GM21737 (cell line): ENCODE results near the gene ZFPM1.

ENCODE experiments used
- ATAC-seq: cut with Tn5 transposase; IDR thresholded peaks from one replicate; pipeline ENCODE4 v1.9.1; 2021; ENCODE audit warnings: mild to moderate bottlenecking, moderate library complexity; ENCODE audit not compliant: unreplicated experiment

The ZFPM1 gene

DNA sequence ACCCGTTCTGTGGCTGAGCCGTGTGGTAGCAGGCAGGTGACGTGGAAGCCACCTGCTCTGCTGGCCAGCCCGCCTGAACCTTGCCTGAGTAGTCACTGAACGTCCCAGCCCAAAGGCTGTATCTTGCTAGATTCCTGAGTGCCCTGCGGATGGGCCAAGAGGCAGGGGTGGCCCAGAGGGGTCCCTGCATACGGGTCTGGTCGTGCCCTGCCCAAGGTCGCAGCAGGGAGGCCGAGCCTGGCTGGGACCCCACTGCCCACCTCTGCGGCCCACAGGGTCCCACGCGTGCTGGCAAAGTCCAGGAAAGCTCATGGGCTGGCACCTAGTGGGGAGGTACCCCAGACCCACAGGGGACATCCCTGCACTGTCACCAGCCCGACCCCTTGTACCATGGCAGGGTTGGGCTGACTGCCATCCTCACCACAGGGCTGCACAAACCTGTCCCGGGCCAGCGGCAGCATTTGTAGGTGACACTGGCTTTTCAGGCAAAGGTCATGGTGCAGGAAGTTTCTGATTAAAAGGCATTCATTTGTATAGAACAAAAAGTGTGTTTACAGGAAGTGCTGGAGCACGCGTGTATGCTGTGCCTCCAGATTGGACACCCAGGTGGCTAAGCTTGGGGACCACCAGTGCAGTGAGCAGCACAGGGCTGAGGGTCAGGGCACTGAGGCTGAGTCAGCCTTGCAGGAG lies 72.0 kb downstream of the ZFPM1 start:
- no peak for ATAC-seq

DNA sequence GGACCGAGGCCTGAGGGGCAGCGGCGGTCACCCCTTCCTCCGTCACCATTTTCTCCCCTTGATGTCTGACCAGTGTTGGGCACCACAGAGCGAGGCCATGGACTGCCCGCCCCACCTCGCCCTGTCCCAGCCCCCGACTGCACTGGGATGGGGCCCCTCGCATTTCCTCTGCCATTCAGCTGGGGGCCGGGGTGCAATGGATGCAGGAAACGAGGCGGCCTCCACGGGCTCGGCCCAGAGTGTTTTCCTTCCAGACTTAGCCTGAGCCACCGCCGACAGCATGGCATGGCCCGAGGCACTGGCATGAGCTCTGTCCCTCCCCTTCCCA lies 72.5 kb downstream of the ZFPM1 start:
- ATAC-seq = no peak

DNA sequence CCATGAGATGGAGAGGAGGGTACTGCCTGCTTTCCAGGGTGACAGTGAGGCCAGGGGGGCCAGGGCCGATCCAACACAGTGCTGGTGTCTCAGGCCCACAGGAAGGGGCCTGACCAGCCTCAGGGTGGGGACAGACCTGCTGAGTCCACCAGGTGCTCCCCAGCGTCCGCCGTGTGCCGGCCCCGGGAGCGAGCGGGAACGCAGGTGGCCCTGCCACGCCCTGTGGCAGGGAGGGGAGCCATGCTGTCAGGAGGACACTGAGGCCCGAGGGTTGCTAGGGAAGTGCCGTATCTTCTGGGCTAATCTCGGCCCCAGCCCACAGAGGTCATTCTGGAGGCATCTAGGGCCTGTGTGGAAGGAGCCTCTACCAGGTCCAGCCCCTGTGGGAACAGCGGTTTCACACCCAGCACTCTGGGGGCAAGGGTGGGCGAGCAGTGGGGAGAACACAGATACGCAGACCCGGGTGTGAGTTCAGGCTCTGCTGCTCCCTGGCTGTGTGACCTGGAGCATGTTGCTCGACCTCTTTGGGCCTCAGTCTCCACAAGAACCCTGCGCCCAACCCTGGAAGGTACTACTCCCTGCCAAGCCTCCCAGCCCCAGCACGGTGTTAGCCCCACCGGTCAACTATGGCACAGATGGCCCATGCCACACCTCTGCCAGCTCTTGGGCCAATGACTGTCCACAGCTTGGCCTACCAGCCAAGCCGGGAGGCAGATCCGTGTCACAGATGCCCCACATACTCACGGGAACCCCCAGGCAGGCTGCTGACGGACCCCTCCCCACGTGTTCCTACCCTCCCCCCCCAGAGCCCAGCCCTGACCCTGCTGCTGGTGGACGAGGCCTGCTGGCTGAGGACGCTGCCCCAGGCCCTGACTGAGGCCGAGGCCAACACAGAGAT lies 73.2 kb downstream of the ZFPM1 start:
- no peak for ATAC-seq

- no peak for ATAC-seq
Observed at GRCh38 chr16:88526906-88527185, 73.8 kb downstream of the ZFPM1 start.

- no peak for ATAC-seq
Observed at GRCh38 chr16:88527186-88527936, 74.3 kb downstream of the ZFPM1 start.

- no peak for ATAC-seq
Observed at GRCh38 chr16:88527937-88528743, 75.1 kb downstream of the ZFPM1 start.

DNA sequence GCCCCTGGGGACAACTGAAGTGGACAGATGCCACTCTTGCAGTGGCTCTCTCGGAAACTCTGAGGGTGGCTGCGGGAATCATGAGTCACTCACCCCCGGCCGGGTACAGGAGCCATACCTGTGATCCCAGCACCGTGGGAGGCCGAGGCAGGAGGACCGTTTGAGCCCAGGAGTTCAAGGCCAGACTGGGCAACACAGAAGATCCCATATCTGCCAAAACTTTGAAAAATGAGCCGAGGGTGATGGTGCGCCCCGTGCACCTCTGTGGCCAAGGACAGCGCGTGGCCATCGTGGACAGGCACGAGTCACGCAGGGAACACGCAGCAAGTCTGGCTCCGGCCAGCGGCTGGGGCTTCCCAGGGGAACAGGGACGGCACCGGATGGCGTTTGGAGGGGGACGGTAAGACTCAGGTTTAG lies 75.8 kb downstream of the ZFPM1 start:
- no peak for ATAC-seq

DNA sequence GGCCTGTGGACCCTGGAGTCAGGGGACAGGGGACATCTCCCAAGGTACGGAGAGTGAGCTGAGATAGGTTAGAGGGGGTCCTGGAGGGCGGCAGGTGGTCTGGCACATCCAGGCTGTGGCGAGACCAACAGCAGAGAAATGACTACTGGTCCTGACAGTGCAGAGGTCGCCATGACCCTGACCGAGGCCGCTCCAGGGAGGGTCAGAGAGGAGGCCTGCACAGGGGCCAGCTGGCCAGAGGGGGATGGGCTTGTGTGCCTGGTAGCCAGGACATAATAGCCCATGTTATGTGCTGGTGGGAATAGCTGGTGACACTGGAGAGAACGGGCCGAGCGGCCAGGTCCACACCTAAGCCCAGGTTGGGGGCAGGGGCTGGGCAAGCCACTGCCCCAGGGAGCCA lies 76.5 kb downstream of the ZFPM1 start:
- ATAC-seq = no peak

DNA sequence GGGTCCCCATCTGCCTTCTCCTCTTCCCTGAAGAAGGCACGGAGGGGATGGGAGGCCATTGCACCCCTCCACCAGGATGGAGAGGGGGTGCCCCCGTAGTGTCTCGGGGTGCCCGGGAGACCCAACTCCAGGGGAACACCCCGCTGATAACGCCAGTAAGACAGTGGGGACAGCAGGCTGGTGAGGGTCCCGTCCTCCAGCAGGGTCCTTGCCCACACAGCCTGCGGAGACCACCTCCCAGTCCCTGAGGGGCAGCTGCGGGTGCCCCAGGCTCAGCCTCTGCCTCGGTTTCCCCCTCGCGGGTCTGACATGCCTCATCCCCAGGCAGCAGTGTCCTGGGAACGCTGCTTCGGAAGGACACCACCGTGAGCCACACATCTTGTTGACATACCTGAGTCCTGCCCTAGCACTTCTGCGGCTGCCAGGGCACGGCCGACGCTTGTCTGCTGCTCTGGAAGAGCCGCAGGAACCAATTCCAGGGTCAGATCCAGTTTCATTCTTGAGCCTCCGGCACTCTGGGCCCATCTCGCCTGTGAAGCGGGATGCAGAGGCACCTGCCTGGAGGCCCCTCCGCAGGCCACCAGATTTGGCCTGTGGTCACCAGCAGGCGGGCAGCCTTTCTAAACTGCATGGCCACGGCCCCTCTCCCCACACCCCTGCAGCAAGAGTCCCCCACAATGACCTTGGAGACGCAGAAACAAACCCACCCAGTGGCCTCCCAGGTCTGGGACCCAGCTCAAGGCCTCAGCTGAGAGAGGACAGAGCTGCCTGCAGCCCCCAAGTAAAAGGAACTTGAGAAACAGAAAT lies 77.2 kb downstream of the ZFPM1 start:
- ATAC-seq = no peak

GRCh38 chr16:88530858-88531203 lies 77.8 kb downstream of the ZFPM1 start:
- no peak for ATAC-seq

DNA sequence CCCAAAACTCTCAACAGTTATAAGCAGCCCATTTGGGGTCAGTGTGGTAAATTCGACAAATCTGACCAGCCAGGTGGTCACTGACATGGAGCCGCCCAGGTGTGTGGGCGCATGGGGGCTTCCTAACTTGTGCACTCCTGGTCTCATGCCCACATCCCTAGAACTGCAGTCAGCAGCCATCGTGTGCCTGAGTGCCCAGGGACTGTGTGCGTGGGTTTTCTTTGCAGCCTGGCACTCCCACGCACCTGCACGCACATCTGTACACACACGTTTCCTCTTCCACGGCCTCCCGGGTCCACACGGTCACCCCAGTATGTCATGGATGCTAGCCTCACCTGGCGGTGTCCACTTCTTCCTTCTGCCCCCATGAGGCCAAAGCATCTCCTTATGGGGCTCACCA lies 78.3 kb downstream of the ZFPM1 start:
- ATAC-seq = no peak

GRCh38 chr16:88531931-88532433 lies 78.9 kb downstream of the ZFPM1 start:
- no peak for ATAC-seq

DNA sequence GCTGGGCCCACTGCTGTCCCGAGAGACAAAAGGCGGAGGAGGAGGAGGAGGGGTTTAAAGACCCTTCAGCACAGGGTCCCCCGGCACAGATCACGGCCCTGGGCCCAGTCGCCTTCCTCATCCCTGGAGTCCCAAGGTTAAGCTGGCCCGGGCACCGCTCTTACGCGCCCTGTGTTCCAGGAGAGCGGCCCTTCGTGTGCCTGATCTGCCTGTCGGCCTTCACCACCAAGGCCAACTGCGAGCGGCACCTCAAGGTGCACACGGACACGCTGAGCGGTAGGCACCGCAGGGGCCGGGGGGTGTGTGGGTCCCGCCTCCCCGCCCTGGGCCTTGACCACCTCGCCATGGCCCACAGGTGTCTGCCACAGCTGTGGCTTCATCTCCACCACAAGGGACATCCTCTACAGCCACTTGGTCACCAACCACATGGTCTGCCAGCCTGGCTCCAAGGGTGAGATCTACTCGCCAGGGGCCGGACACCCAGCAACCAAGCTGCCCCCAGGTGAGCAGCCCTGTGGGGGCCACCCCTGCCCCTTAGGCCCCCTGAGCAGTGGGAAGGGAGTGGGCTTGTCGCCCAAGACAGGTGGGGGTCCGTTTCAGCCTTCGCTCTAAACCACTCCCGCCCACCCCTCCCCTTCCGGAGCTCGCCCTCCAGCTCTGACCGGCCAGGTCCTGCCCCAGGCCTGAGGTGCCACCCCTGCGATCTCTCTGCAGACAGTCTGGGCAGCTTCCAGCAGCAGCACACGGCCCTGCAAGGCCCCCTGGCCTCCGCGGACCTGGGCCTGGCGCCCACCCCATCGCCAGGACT lies 79.6 kb downstream of the ZFPM1 start:
- no peak for ATAC-seq

- no peak for ATAC-seq
Observed at GRCh38 chr16:88533381-88533917, 80.4 kb downstream of the ZFPM1 start.

GRCh38 chr16:88533932-88534637 lies 81.0 kb downstream of the ZFPM1 start:
- ATAC-seq = peak; percentile 52

DNA sequence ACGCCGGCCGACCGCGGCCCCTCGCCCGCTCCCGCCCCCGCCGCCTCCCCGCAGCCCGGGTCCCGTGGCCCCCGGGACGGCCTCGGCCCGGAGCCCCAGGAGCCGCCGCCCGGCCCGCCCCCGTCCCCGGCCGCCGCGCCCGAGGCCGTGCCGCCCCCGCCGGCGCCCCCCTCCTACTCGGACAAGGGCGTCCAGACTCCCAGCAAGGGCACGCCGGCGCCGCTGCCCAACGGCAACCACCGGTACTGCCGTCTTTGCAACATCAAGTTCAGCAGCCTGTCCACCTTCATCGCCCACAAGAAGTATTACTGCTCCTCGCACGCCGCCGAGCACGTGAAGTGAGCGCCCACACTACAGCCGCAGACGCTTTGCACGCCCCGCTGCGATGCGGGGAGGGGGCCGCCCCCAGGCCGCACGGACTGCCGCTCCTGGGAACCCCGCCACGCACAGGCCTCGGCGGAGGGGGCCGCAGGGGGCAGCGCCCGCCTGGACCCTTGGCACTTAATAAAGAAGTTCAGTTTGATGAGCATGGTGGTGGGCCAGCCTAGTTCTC lies 81.6 kb downstream of the ZFPM1 start:
- ATAC-seq = peak; percentile 23

DNA sequence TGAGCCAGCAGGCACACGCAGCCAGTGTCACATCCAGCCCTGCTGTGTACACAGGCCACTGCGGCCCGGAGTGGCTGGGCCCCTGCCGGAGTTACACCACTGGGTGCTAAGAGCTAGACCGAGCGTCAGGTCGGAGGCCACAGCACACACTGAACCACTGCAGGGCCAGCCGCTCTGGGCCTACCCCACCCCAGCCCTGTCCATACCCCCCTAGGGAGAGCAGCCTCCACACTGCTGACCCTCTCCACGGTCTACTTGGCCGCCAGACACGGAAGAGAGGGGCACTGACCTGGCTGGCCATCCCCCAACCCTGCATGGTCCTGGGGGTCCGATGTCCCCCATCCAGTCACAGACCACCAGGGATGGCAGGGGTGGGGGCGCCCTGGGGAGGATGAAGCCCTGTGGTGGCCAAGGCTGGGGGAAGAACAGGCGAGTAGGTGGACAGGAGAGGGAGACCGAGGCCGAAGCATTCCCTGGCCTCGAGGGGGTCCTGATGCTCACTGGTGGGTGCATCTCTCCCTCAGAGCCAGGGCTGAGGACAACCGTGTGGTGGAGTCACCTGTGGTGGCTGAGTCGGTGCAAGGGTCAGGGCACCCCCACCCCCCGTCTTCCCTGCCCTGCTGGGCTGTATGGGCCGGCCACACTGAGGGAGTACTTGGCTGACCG lies 82.2 kb downstream of the ZFPM1 start:
- ATAC-seq = no peak

- no peak for ATAC-seq
Observed at GRCh38 chr16:88535857-88536222, 82.8 kb downstream of the ZFPM1 start.
